ENCODE results near the gene TRPC4AP.

TRPC4AP gene, protein sequence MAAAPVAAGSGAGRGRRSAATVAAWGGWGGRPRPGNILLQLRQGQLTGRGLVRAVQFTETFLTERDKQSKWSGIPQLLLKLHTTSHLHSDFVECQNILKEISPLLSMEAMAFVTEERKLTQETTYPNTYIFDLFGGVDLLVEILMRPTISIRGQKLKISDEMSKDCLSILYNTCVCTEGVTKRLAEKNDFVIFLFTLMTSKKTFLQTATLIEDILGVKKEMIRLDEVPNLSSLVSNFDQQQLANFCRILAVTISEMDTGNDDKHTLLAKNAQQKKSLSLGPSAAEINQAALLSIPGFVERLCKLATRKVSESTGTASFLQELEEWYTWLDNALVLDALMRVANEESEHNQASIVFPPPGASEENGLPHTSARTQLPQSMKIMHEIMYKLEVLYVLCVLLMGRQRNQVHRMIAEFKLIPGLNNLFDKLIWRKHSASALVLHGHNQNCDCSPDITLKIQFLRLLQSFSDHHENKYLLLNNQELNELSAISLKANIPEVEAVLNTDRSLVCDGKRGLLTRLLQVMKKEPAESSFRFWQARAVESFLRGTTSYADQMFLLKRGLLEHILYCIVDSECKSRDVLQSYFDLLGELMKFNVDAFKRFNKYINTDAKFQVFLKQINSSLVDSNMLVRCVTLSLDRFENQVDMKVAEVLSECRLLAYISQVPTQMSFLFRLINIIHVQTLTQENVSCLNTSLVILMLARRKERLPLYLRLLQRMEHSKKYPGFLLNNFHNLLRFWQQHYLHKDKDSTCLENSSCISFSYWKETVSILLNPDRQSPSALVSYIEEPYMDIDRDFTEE

DNA sequence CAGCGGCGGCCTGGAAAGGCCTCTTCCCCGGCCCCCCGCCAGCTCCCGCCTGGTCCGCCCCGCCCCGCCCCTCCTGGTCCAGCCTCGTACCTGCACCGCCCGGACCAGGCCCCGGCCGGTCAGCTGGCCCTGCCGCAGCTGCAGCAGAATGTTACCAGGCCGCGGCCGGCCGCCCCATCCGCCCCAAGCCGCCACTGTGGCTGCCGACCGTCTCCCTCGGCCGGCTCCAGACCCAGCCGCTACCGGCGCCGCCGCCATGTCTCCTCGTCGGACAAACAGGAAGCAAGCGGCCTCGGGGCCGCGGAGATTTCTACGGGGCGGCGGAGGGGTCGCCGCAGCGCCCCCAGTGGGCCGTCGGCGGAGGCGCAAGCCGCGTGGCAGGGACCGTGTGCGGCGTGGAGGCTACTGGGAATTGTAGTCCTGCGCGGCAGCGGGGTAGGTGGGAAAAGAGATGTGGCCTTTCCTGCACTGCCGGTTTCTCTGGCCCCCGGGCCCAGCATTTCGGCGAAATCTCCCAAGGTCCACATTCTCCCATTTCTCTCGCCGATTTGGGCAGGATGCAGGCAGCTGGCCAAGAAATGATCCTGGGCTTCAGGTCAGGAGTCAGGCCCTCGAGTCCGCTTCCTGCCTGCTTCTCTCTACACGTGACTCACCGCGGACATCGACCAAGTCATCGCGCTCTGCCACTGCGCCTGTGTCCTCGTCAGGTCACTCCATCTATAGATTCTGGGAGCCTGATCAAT is at the start of gene TRPC4AP:
TSS of gene TRPC4AP (minus strand) at position 284 of the 743 bp plus-strand sequence. CDS start at position 258, 26 bp downstream.
- Histone ChIP-seq H3K27me3 (ENCODE audit: low read depth) (no peaks in the 10 kb centered on the region), H3K36me3 (replicated peaks) (peaks cover 5% of the 10 kb centered on the region; the same call in 1 of the 2 replicates), H3K4me3 (peak within 1 kb of the TSS; percentile 74), H3K4me1 (peaks cover 27% of the 10 kb centered on the region), H3K9me3 (no peaks in the 10 kb centered on the region)
- DNase-seq (ENCODE audit: low spot score in 2 of 2) = peak; percentile 90
- in situ Hi-C loops (cut with MboI; ENCODE audit: low sequenced_read_pairs) = loop anchor here (5.0 to 10.0 kb wide), 2 partner anchors 175 to 218 kb away; partner anchors contain the start of genes ACSS2 and GGT7

DNA sequence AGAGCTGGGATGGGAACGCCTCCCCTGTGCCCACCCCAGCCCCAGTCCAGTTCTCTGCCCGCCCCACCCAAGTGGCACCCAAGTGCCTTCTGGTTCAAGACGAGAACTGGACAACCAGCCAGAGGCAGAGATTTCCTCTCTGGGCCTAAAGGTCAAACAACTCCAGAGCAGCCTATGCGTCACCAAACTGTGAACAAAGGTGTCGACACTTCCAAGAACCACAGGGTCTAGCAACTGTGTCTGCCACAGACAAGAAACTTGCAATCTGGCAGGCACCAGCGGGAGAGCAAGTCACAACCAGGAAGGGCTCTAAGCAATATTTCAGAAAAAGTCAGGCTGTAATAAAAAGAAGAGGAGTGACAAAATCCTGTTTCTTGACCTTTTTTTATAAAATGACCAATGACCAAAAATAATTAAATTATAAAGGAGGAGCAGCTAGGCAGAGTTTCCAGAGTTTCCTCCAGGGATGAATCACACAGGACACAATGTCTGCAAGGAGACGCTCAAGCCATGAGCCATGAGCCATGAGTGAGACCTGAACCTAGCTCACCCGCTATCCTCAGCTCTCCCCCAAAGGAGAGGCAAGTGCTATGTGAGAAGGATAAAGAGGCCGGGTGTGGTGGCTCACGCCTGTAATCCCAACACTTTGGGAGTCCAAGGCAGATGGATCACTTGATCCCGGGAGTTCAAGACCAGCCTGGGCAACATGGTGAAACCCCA is 43.4 kb upstream of the TRPC4AP start:
- H3K27me3 ChIP-seq (ENCODE audit: low read depth) = no peaks in the 10 kb centered on the region
- no peaks in the 10 kb centered on the region for H3K4me1 ChIP-seq
- no peak overlapping the region for H3K4me3 ChIP-seq
- in situ Hi-C loops (cut with MboI; ENCODE audit: low sequenced_read_pairs) = no loop called here
- no peaks in the 10 kb centered on the region for H3K9me3 ChIP-seq
- no peak for DNase-seq (ENCODE audit: low spot score in 2 of 2)
- H3K36me3 ChIP-seq (replicated peaks) = peaks cover 34% of the 10 kb centered on the region

DNA sequence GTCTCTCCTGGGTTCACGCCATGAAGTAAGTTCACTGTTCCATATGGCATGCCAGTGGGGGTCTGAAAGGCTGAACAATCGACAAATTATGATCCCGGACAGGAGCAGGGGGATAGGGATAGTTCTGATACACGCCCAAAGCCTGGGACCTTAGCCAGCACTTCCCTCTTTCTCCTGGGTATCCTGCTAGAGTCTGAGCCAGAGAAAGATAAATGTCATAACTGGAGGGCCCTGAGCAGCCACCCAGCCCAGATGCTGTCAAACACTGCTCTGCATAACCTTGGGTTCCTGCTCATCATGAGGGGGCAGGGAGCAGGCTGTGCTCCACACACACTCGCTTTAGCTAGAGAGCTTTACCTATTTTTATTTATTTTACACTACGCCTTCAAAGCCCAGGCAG is 42.3 kb upstream of the TRPC4AP start:
- no peaks in the 10 kb centered on the region for H3K27me3 ChIP-seq (ENCODE audit: low read depth)
- DNase-seq (ENCODE audit: low spot score in 2 of 2) = no peak
- peaks cover 40% of the 10 kb centered on the region for H3K36me3 ChIP-seq (replicated peaks)
- no peaks in the 10 kb centered on the region for H3K4me1 ChIP-seq
- in situ Hi-C loops (cut with MboI; ENCODE audit: low sequenced_read_pairs) = no loop called here
- no peaks in the 10 kb centered on the region for H3K9me3 ChIP-seq
- H3K4me3 ChIP-seq = no peak overlapping the region

DNA sequence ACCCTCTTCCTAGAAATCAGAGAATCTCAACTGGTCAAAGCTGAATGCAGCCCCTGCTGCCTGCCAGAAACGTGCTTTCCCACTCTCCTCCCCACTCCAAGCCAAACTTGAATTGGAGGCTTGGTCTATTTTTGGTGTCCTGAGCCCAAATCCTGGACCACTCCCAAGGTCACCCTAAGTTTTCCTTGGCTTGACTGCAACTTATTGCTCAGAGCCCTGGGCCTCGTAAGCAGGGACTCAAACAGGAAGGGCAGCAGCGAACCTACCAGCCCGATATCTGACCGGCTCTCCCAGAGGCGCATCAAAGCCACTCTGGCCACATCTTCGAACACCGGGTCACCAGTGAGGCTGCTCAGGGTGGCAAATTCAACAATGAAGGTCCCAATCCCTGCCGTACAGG is 41.9 kb upstream of the TRPC4AP start:
- in situ Hi-C loops (cut with MboI; ENCODE audit: low sequenced_read_pairs) = no loop called here
- no peak for DNase-seq (ENCODE audit: low spot score in 2 of 2)
- Histone ChIP-seq H3K27me3 (ENCODE audit: low read depth) (no peaks in the 10 kb centered on the region), H3K36me3 (replicated peaks) (peaks cover 44% of the 10 kb centered on the region), H3K9me3 (no peaks in the 10 kb centered on the region), H3K4me1 (no peaks in the 10 kb centered on the region), H3K4me3 (no peak overlapping the region)

DNA sequence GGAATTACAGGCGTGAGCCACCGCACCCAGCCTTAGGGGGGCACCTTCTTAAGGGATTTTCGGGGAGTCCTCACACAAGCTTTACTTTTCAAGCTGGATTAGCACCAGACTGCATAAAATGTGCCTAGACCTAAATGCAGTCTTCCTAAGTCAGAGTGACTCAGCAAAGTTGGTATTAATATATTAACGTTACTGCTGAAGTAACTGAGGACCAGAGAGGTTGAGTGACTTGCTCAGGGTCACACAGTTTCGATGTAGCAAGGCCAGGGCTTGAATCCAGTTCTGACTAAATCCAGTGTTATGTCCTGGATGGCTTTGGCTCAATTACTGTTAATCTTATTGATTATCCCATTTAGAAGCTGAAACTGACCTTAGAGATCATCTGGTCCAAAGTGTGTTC is 41.1 kb upstream of the TRPC4AP start:
- in situ Hi-C loops (cut with MboI; ENCODE audit: low sequenced_read_pairs) = no loop called here
- H3K4me1 ChIP-seq = no peaks in the 10 kb centered on the region
- peaks cover 44% of the 10 kb centered on the region for H3K36me3 ChIP-seq (replicated peaks)
- H3K4me3 ChIP-seq = no peak overlapping the region
- no peaks in the 10 kb centered on the region for H3K27me3 ChIP-seq (ENCODE audit: low read depth)
- no peak for DNase-seq (ENCODE audit: low spot score in 2 of 2)
- H3K9me3 ChIP-seq = no peaks in the 10 kb centered on the region

DNA sequence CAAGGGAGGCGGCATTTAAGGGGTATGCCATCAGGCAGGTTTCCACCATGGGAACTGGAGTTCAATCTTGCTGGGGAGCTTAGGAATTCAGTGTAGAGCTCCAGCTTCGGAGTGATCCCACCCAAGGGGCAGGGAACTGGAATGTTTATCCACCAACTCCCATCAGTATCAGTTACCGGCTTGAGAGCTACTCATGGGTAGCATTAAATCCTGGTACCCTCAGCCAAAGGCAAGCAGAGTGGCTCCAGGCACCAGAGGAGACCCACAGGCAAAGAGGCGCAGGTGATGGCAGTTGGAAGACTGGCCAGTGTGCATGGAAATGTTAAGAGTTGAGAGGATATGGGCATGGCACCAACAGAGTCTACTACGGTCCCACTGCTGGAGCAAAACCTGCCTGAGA is 40.4 kb upstream of the TRPC4AP start:
- no peak overlapping the region for H3K4me3 ChIP-seq
- H3K9me3 ChIP-seq = no peaks in the 10 kb centered on the region
- DNase-seq (ENCODE audit: low spot score in 2 of 2) = no peak
- in situ Hi-C loops (cut with MboI; ENCODE audit: low sequenced_read_pairs) = no loop called here
- peaks cover 42% of the 10 kb centered on the region for H3K36me3 ChIP-seq (replicated peaks)
- H3K27me3 ChIP-seq (ENCODE audit: low read depth) = no peaks in the 10 kb centered on the region
- no peaks in the 10 kb centered on the region for H3K4me1 ChIP-seq

DNA sequence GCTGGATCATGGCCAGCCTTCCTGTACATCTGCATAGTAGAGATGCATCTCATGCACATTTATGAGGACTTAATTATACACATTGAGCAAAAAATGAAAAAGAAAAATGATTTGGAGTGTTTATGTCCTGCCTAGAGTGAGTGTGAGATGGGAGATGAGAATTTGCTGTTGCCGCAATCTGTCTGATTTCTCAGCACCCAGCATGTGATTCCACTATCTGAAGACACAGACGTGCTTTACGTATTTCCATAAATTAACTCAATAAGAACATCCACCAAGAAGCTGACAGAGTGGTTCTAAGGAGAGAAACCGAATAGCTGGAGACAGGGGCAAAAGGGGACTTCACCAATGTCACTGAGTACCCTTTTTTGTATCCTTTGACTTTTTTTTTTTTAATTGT is 39.3 kb upstream of the TRPC4AP start:
- in situ Hi-C loops (cut with MboI; ENCODE audit: low sequenced_read_pairs) = no loop called here

DNA sequence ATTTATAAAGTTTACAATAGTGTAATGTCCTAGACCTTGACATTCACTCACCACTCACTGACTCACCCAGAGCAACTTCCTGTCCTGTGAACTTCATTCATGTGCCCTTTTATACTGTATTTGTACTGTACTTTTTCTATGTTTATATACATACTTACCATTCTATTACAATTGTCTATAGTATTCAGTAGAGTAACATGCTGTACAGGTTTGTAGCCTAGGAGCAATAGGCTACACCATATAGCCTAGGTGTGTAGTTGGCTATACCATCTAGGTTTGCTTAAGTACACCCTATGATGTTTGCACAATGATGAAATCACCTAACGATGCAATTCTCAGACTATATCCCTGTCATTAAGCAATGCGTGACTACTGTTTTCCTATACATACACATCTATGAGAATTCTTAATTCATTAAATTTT is 37.1 kb upstream of the TRPC4AP start:
- Histone ChIP-seq H3K4me3 (no peak overlapping the region), H3K9me3 (no peaks in the 10 kb centered on the region), H3K27me3 (ENCODE audit: low read depth) (no peaks in the 10 kb centered on the region), H3K36me3 (replicated peaks) (peaks cover 46% of the 10 kb centered on the region), H3K4me1 (no peaks in the 10 kb centered on the region)
- in situ Hi-C loops (cut with MboI; ENCODE audit: low sequenced_read_pairs) = no loop called here
- no peak for DNase-seq (ENCODE audit: low spot score in 2 of 2)

More for the DNA sequence above, 39.3 kb upstream of the TRPC4AP start:
- DNase-seq (ENCODE audit: low spot score in 2 of 2) = no peak
- Histone ChIP-seq H3K27me3 (ENCODE audit: low read depth) (no peaks in the 10 kb centered on the region), H3K4me1 (no peaks in the 10 kb centered on the region), H3K9me3 (no peaks in the 10 kb centered on the region), H3K36me3 (replicated peaks) (peaks cover 42% of the 10 kb centered on the region), H3K4me3 (no peak overlapping the region)

DNA sequence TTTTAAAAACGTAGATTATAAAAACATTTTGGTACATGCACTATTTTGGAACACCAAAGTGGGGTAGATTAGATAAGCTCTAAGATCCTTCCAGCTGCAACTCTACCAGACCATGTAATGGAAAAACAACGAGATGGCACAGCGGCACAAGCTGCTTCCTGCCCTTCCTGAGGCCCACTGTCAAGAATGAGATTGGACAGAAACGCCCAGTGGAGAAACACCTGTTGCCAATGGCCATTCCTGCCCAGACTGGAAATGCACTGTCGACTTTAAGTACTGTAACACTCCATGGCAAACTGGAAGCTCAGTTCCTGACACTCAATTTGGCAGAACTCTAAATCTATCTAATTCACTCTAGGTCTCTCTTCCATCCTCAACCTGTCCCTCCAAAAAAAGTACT is 33.1 kb upstream of the TRPC4AP start:
- H3K36me3 ChIP-seq (replicated peaks) = peaks cover 54% of the 10 kb centered on the region
- DNase-seq (ENCODE audit: low spot score in 2 of 2) = no peak
- H3K4me3 ChIP-seq = no peak overlapping the region
- in situ Hi-C loops (cut with MboI; ENCODE audit: low sequenced_read_pairs) = no loop called here
- no peaks in the 10 kb centered on the region for H3K4me1 ChIP-seq
- no peaks in the 10 kb centered on the region for H3K27me3 ChIP-seq (ENCODE audit: low read depth)
- H3K9me3 ChIP-seq = no peaks in the 10 kb centered on the region

DNA sequence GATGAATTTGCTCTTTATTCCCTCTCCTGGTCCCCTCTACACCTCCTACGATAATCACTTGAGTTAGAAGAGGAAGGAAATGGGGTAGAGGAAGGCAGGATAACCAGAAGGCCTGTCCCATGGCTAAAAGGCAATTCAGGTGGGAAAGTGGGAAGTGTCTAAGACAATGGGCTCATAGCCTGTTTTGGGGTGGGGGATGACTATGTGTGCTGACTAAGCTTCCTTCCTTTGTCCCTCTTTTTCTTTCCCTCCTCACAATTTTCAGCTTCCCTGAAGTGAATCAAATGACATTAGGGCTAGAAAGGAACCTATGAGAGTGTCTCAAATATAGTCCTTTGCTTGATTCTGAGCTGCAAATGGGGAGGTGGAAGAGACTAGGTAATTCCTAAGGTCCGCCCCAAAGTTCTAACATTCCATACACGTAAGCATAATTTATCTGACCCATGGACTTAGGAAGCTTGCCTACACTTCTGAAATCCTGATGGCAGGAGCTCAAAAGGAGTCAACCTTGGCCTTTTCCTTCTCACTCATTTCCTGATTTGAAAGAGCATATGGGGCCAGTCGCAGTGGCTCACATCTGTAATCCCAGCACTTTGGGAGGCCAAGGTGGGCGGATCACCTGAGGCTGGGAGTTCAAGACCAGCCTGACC is 30.3 kb upstream of the TRPC4AP start:
- no peak for DNase-seq (ENCODE audit: low spot score in 2 of 2)
- Histone ChIP-seq H3K4me3 (no peak overlapping the region), H3K27me3 (ENCODE audit: low read depth) (no peaks in the 10 kb centered on the region), H3K36me3 (replicated peaks) (peaks cover 60% of the 10 kb centered on the region), H3K9me3 (no peaks in the 10 kb centered on the region), H3K4me1 (no peaks in the 10 kb centered on the region)
- in situ Hi-C loops (cut with MboI; ENCODE audit: low sequenced_read_pairs) = no loop called here

DNA sequence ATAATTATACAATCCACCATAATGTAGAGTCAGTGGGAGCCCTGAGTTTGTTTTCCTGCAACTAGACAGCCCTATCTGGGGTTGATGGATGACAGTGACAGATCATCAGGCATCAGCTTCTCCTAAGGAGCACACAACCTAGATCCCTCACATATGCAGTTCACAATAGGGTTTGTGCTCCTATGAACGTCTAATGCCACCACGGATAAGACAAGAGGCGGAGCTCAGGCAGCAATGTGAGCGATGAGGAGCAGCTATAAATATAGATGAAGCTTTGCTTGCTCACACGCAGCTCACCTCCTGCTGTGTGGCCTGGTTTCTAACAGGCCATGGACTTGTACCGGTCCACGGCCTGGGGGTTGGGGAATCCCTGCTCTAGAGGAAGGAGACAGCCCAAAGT is 28.6 kb upstream of the TRPC4AP start:
- Histone ChIP-seq H3K4me1 (no peaks in the 10 kb centered on the region), H3K36me3 (replicated peaks) (peaks cover 49% of the 10 kb centered on the region), H3K4me3 (no peak overlapping the region), H3K9me3 (no peaks in the 10 kb centered on the region), H3K27me3 (ENCODE audit: low read depth) (no peaks in the 10 kb centered on the region)
- in situ Hi-C loops (cut with MboI; ENCODE audit: low sequenced_read_pairs) = no loop called here
- no peak for DNase-seq (ENCODE audit: low spot score in 2 of 2)

DNA sequence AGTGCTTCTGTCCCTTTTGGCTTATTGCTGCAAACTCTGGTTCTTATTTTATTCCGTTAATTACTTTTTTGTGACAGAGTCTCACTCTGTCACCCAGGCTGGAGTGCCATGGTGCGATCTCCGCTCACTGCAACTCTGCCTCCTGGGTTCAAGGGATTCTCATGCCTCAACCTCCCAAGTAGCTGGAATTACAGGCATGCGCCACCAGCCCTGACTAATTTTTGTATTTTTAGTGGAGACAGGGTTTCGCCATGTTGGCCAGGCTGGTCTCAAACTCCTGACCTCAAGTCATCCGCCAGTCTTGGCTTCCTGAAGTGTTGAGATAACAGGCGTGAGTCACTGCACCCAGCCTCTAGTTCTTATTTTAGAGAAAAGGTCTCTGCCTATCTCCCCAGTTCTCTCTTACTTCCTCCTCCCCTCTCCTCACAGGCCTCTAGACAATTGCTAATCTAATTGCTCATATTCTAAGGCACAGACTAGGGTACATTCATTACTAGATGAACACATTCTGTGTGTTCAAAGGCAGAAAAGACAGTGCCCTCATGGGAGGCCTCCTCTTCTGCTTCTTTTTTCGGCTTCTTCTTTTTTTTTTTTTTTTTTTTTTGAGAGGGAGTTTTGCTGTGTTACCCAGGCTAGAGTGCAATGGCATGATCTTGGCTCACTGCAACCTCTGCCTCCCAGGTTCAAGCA is 27.6 kb upstream of the TRPC4AP start:
- H3K4me1 ChIP-seq = no peaks in the 10 kb centered on the region
- H3K4me3 ChIP-seq = no peak overlapping the region
- H3K27me3 ChIP-seq (ENCODE audit: low read depth) = no peaks in the 10 kb centered on the region
- in situ Hi-C loops (cut with MboI; ENCODE audit: low sequenced_read_pairs) = no loop called here
- DNase-seq (ENCODE audit: low spot score in 2 of 2) = no peak
- no peaks in the 10 kb centered on the region for H3K9me3 ChIP-seq
- H3K36me3 ChIP-seq (replicated peaks) = peaks cover 53% of the 10 kb centered on the region

Measured in HAP-1 (cell line).